Measurements from ENCODE around the gene FOXL1.

GRCh38 chr16:86616906-86617305 is 38.6 kb downstream of the FOXL1 start:
- no peak for TF ChIP-seq POLR2AphosphoS5 (IDR thresholded peaks at IDR 0.05; ENCODE audit: low read depth, low read length)
- no peak for TF ChIP-seq TAF1 (IDR thresholded peaks at IDR 0.05; ENCODE audit: borderline replicate concordance, insufficient read depth, low read length)
- no peak for TF ChIP-seq REST (IDR thresholded peaks at IDR 0.05; ENCODE audit: insufficient read depth in 1 of 2, low read depth in 2 of 2, low read length in 2 of 2)
- TF ChIP-seq SIN3A (IDR thresholded peaks at IDR 0.05; ENCODE audit: borderline replicate concordance, insufficient read depth, low read length) = no peak

Measured in PFSK-1 (cell line).